MCF 10A (cell line): Measurements from ENCODE around the gene ERGIC3. TPM values are rescaled to one million over a fixed set of nuclear protein-coding genes. Genes with fewer than 3 reads are reported as not detected.
"Not testable (repeated sequence)": the region's sequence is repeated elsewhere in the genome, so short reads cannot be mapped to it uniquely, and the experiment has no call there.

Experiments used
- BruUV-seq: library from RNA; stranded (reverse); fragments of 400-500 nt; replicated peaks from 2 replicates; lab custom pipeline; 2021; lab: Mats Ljungman, UMichigan
- CTCF ChIA-PET: fragments of 300-600 bp; sonication (Branson Sonifier 250); formaldehyde crosslinking; extraction: SDS; loops from one replicate; lab custom pipeline; 2021; ENCODE audit warnings: antibody characterized with exemption, inconsistent platforms; lab: Yijun Ruan, JAX
- POLR2A ChIA-PET: fragments of 300-600, 350-650 bp; sonication (Branson Sonifier 250); formaldehyde crosslinking; extraction: SDS; loops from one replicate; lab custom pipeline; 2020; ENCODE audit warnings: antibody characterized with exemption, inconsistent platforms; lab: Yijun Ruan, JAX
- DNase-seq: peaks from one replicate; pipeline ENCODE4 v3.0.0-alpha.2; 2018; ENCODE audit not compliant: unreplicated experiment
- H3K27ac Mint-ChIP-seq: one replicate; pipeline ENCODE4 v1.8.0; 2022; ENCODE audit warnings: mild to moderate bottlenecking, low read depth, mixed read lengths; ENCODE audit not compliant: unreplicated experiment
- H3K27me3 Mint-ChIP-seq: one replicate; pipeline ENCODE4 v1.8.0; 2022; ENCODE audit warnings: mixed read lengths; ENCODE audit not compliant: insufficient read depth, unreplicated experiment
- H3K36me3 Mint-ChIP-seq: one replicate; pipeline ENCODE4 v1.8.0; 2022; ENCODE audit warnings: mild to moderate bottlenecking, moderate library complexity, mixed read lengths; ENCODE audit not compliant: insufficient read depth, unreplicated experiment
- H3K4me1 Mint-ChIP-seq: one replicate; pipeline ENCODE4 v1.8.0; 2022; ENCODE audit warnings: mixed read lengths; ENCODE audit not compliant: insufficient read depth, unreplicated experiment
- H3K4me3 Mint-ChIP-seq: one replicate; pipeline ENCODE4 v1.8.0; 2022; ENCODE audit warnings: mild to moderate bottlenecking, moderate library complexity, mixed read lengths; ENCODE audit not compliant: unreplicated experiment
- H3K9me3 Mint-ChIP-seq: one replicate; pipeline ENCODE4 v1.8.0; 2022; ENCODE audit warnings: mixed read lengths; ENCODE audit not compliant: unreplicated experiment
- CTCF ChIP-seq: fragments of 200-600 bp; IDR thresholded peaks from one replicate; pipeline ENCODE4 v1.8.0; 2022; ENCODE audit warnings: antibody characterized with exemption, mild to moderate bottlenecking; ENCODE audit not compliant: unreplicated experiment
- intact Hi-C: fragments of 100-400 bp; cut with micrococcal nuclease; formaldehyde crosslinking; loops from 2 replicates; pipeline ENCODE4 v1.14.1; 2022
- total RNA-seq: library from RNA; stranded (reverse); gene quantifications from 2 replicates; pipeline ENCODE4 v1.2.3, GENCODE V29; 2022

The ERGIC3 gene
- total RNA-seq, 1 experiment from 2014 or later, result 222 TPM

DNA sequence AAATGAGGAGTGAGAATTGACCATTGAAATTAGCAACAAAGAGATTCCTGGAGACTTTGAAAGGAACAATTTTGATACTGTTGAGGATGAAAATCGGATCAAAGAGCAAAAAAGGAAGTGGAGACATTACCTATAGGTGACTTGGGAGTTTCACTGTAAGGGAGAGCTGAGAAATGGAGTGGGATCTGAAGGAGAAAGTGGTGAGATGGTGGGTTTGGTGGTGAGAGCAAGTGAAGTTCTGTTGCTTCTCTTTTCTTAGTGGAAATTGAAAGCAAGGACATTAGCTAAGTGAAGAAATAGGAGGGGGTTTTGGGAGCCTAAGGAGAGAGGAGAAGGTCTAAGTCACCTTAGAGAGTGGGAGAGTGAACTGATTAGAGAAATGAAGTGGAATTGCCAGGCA lies 4.2 kb downstream of the ERGIC3 start:
- no peak overlapping the region for H3K27ac Mint-ChIP-seq
- BruUV-seq, result no TSS peak
- H3K27me3 Mint-ChIP-seq, result no peaks in the 10 kb centered on the region
- ChIA-PET POLR2A (no interaction called here), CTCF (interaction anchor here (0.6 to 1.1 kb wide), 3 partner anchors 21 to 135 kb away, joined by 3 to 5 read pairs (median 4); partner anchors contain the start of gene UQCC1)
- H3K4me3 Mint-ChIP-seq, result no peak overlapping the region
- H3K4me1 Mint-ChIP-seq, result peaks cover 7% of the 10 kb centered on the region
- no peaks in the 10 kb centered on the region for H3K9me3 Mint-ChIP-seq
- TF ChIP-seq CTCF, result no peak
- peaks cover 34% of the 10 kb centered on the region for H3K36me3 Mint-ChIP-seq
- intact Hi-C loops, result no loop called here
- no peak for DNase-seq

DNA sequence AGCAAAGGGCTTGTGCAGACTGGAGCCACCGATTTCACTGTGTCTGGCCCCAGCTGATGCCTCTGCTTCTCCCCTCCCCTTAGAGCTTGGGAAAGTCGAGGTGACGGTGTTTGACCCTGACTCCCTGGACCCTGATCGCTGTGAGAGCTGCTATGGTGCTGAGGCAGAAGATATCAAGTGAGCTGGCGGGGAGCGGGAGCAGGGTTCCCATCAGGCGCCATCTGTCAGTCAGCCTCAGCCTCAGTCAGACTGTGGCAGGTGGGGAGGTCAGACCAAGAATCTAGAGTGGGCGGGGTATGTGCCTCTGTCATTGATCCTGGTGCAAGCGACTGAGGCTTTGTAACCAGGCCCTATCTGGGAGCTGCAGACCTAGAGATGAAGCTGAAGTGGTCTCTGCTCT lies 5.5 kb downstream of the ERGIC3 start:
- POLR2A ChIA-PET, result interaction anchor here (0.7 kb wide), 1 partner anchor 101 kb away, joined by 3 read pairs; no protein-coding TSS in a partner anchor

DNA sequence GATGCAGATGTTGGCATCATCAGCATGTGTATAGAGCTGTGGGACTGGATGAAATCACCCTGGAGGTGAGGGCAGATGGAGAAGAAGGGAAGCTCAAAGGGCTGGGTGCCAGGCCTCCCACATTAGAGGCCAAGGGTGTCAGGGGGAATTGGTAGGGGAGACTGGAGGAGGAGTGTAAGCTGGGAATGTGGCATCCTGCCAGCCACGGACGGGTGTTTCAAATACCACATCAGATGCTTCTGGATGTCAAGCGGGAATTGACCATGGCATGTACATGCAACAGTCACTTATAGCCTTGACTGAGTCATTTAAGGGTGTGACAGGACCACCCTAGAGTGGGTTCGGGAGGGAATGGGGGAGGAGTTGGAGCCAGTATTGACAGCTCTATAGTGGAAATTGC lies 9.6 kb downstream of the ERGIC3 start:
- ChIA-PET CTCF (interaction anchor here (0.6 to 0.9 kb wide), 3 partner anchors 26 to 308 kb away, joined by 4 read pairs; no protein-coding TSS in a partner anchor), POLR2A (interaction anchor here (0.5 to 1.6 kb wide), 5 partner anchors 9 to 112 kb away, joined by 3 to 5 read pairs (median 3); partner anchors contain the start of gene ERGIC3)
- Mint-ChIP-seq H3K9me3 (no peaks in the 10 kb centered on the region), H3K27me3 (no peaks in the 10 kb centered on the region), H3K27ac (no peak overlapping the region), H3K4me3 (no peak overlapping the region), H3K4me1 (peaks cover 8% of the 10 kb centered on the region), H3K36me3 (peaks cover 27% of the 10 kb centered on the region)
- DNase-seq, result no peak
- TF ChIP-seq CTCF, result no peak
- intact Hi-C loops, result no loop called here
- no TSS peak for BruUV-seq

More for the DNA sequence above, 5.5 kb downstream of the ERGIC3 start:
- intact Hi-C loops, result no loop called here
- CTCF ChIA-PET, result interaction anchor here (0.5 to 1.1 kb wide), 6 partner anchors 10 to 121 kb away, joined by 3 to 4 read pairs (median 3); no protein-coding TSS in a partner anchor
- no peak for DNase-seq
- H3K27me3 Mint-ChIP-seq, result no peaks in the 10 kb centered on the region
- H3K4me3 Mint-ChIP-seq, result no peak overlapping the region
- peaks cover 7% of the 10 kb centered on the region for H3K4me1 Mint-ChIP-seq
- no TSS peak for BruUV-seq
- TF ChIP-seq CTCF, result no peak
- peaks cover 34% of the 10 kb centered on the region for H3K36me3 Mint-ChIP-seq
- H3K9me3 Mint-ChIP-seq, result no peaks in the 10 kb centered on the region
- no peak overlapping the region for H3K27ac Mint-ChIP-seq

DNA sequence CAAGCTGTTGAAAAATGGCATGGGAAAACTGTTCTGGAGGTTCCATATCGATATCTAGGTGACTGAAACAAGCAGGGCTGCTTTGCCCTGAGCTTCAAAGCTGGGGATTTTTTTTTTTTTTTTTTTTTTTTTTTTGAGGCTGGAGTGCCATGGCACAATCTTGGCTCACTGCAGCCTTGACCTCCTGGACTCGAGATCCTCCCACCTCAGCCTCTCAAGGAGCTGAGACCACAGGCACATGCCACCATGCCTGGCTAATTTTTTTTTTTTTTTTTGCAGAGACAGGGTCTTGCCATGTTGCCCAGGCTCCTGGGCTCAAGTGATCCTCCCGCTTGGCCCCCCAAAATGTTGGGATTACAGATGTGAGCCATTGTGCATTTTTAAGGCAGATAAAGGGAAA lies 11.0 kb downstream of the ERGIC3 start:
- intact Hi-C loops, result no loop called here
- BruUV-seq, result no TSS peak
- CTCF ChIA-PET, result interaction anchor here (0.6 to 1.0 kb wide), 2 partner anchors 10 to 16 kb away, joined by 4 read pairs; no protein-coding TSS in a partner anchor

GRCh38 chr20:35555461-35555860 lies 13.6 kb downstream of the ERGIC3 start:
- H3K27me3 Mint-ChIP-seq, POLR2A ChIA-PET, intact Hi-C loops, H3K4me1 Mint-ChIP-seq, H3K27ac Mint-ChIP-seq, H3K4me3 Mint-ChIP-seq, H3K9me3 Mint-ChIP-seq, BruUV-seq: not testable (repeated sequence)
- peaks cover 32% of the 10 kb centered on the region for H3K36me3 Mint-ChIP-seq
- CTCF ChIA-PET, result interaction anchor here (0.7 kb wide), 2 partner anchors 210 to 687 kb away, joined by 3 read pairs; no protein-coding TSS in a partner anchor
- peak; percentile 24 for DNase-seq

More for the DNA sequence above, 11.0 kb downstream of the ERGIC3 start:
- H3K4me3 Mint-ChIP-seq, result no peak overlapping the region
- no peak for DNase-seq
- peaks cover 32% of the 10 kb centered on the region for H3K36me3 Mint-ChIP-seq
- TF ChIP-seq CTCF, result no peak
- H3K9me3 Mint-ChIP-seq, result no peaks in the 10 kb centered on the region
- H3K4me1 Mint-ChIP-seq, result peaks cover 8% of the 10 kb centered on the region
- H3K27ac Mint-ChIP-seq, result no peak overlapping the region
- no peaks in the 10 kb centered on the region for H3K27me3 Mint-ChIP-seq
- POLR2A ChIA-PET, result interaction anchor here (0.9 to 1.0 kb wide), 2 partner anchors 10 to 11 kb away, joined by 3 to 4 read pairs; partner anchors contain the start of gene ERGIC3
